GM19351 (cell line): Measurements from ENCODE around the gene PCIF1.

Experiments used
- ATAC-seq: cut with Tn5 transposase; IDR thresholded peaks from one replicate; pipeline ENCODE4 v1.9.1; 2021; ENCODE audit warnings: mild to moderate bottlenecking, moderate library complexity; ENCODE audit not compliant: unreplicated experiment

The PCIF1 gene

GRCh38 chr20:45964006-45964400, 29.5 kb downstream of the PCIF1 start:
- no peak for ATAC-seq

GRCh38 chr20:45965169-45966002, 30.9 kb downstream of the PCIF1 start:
- ATAC-seq = no peak

- ATAC-seq = no peak
These were observed 33.1 kb downstream of the PCIF1 start for GRCh38 chr20:45967551-45968080.

- no peak for ATAC-seq
These were observed 33.7 kb downstream of the PCIF1 start for GRCh38 chr20:45968081-45968671.

- ATAC-seq = no peak
These were observed 34.6 kb downstream of the PCIF1 start for GRCh38 chr20:45968801-45969711.

GRCh38 chr20:45969712-45970634, 35.5 kb downstream of the PCIF1 start:
- ATAC-seq = no peak

- peak; percentile 4 for ATAC-seq
These were observed 36.4 kb downstream of the PCIF1 start for GRCh38 chr20:45970646-45971424.

- ATAC-seq = peak; percentile 42
These were observed 36.9 kb downstream of the PCIF1 start for GRCh38 chr20:45971425-45971674.

GRCh38 chr20:45971675-45972499, 37.4 kb downstream of the PCIF1 start, which contains the start of gene ZNF335:
Gene ZNF335 (minus strand): TSS chr20:45972203. CDS start chr20:45971410, 793 bp downstream.
- peak; percentile 54 for ATAC-seq

GRCh38 chr20:45972500-45973183, 38.2 kb downstream of the PCIF1 start:
- ATAC-seq = peak; percentile 79

- no peak for ATAC-seq
These were observed 40.5 kb downstream of the PCIF1 start for GRCh38 chr20:45974896-45975565.

- ATAC-seq = no peak
These were observed 41.2 kb downstream of the PCIF1 start for GRCh38 chr20:45975686-45976085.

GRCh38 chr20:45976086-45976485, 41.6 kb downstream of the PCIF1 start:
- no peak for ATAC-seq

GRCh38 chr20:45981261-45981660, 46.8 kb downstream of the PCIF1 start:
- no peak for ATAC-seq

- ATAC-seq = no peak
These were observed 48.8 kb downstream of the PCIF1 start for GRCh38 chr20:45983279-45983743.

- ATAC-seq = no peak
These were observed 51.1 kb downstream of the PCIF1 start for GRCh38 chr20:45985573-45985972.

GRCh38 chr20:45987108-45987780, 52.8 kb downstream of the PCIF1 start:
- no peak for ATAC-seq
